Activated naive CD8-positive, alpha-beta T cell treated with anti-CD3 and anti-CD28 coated beads for 36 hours (primary cell): ENCODE results near the gene FAM50A. TPM values are rescaled to one million over a fixed set of nuclear protein-coding genes. Genes with fewer than 3 reads are reported as not detected.

Experiments used
- DNase-seq: peaks from one replicate; pipeline ENCODE4 v3.0.0; 2021
- H3K27ac Mint-ChIP-seq: one replicate; pipeline ENCODE4 v1.8.0; 2022; ENCODE audit warnings: mild to moderate bottlenecking, moderate library complexity, mixed read lengths
- H3K27me3 Mint-ChIP-seq: one replicate; pipeline ENCODE4 v1.8.0; 2022; ENCODE audit warnings: mild to moderate bottlenecking, mixed read lengths
- H3K36me3 Mint-ChIP-seq: one replicate; pipeline ENCODE4 v1.8.0; 2021; ENCODE audit warnings: mild to moderate bottlenecking, mixed read lengths
- H3K4me1 Mint-ChIP-seq: one replicate; pipeline ENCODE4 v1.8.0; 2021; ENCODE audit warnings: mixed read lengths
- H3K4me3 Mint-ChIP-seq: one replicate; pipeline ENCODE4 v1.8.0; 2022; ENCODE audit warnings: mild to moderate bottlenecking, moderate library complexity, mixed read lengths
- H3K9me3 Mint-ChIP-seq: one replicate; pipeline ENCODE4 v1.8.0; 2022; ENCODE audit warnings: mixed read lengths
- total RNA-seq, 2 experiments: library from RNA; stranded (reverse); gene quantifications; one replicate each; pipeline ENCODE4 v1.2.3, GENCODE V29; 2021

FAM50A gene
- total RNA-seq, 2 experiments from 2014 or later: 45.3 to 46.4 TPM

DNA sequence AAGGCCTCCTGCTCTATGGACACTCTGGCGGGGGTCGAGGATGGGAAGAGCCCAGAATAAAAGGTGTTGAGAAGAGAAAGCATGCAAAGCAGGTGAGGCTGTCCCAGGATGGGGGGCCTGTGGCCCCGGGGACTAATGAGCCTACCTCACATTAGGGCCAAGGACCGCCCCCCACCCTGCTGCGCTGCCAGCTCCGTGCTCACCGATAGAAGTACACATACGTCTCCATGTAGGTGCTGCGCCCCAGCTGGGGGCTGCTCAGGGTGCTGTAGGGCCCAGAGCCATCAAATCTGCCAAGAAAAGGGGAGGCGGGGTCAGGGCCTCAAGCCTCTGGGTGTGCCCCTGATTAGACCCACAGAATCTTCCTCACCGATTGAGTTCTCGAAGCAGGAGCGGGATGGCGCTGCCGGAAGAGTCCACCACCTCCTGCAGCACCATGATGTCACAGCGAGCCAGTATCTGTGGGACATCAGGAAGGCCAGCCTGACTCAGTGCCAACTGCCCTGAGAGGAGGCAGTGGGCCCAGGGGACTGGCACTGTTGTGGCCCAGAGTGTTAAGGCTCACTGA is 39.2 kb upstream of the FAM50A start:
- Mint-ChIP-seq H3K27me3 (peaks cover 1% of the 10 kb centered on the region), H3K4me3 (no peak overlapping the region), H3K36me3 (peaks cover 19% of the 10 kb centered on the region), H3K9me3 (no peaks in the 10 kb centered on the region), H3K4me1 (peaks cover 14% of the 10 kb centered on the region), H3K27ac (no peak overlapping the region)
- no peak for DNase-seq

DNA sequence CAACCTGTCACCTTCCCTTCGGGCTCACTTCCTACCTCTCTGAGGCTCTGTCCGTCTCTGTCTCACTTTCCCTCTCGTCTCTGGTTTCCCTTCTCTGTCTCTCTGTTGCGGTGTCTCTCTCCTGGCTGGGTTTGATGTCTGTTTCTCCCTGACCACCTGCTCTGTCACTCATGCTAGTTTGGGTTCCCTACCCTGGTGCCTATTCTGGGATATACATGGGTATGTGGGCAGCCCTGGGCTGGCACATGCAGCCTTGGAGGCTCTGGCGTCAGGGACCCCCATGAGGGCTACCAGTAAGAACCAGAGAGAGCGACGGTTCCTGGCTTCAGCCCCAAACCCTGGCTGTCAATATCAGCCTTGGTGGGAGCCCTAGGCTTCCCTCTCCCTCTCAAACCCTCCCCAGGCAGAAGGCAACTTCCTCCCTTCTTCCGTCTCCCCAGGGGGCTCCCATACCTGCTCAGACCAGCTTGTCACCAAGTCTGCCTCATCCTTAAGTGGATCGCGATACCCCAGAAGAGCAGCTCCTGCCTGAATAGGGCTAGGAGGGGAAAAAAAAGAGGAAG is 35.2 kb upstream of the FAM50A start:
- Mint-ChIP-seq H3K27me3 (no peaks in the 10 kb centered on the region), H3K9me3 (no peaks in the 10 kb centered on the region), H3K4me1 (peaks cover 6% of the 10 kb centered on the region), H3K4me3 (peak overlapping the region; percentile 79), H3K27ac (peak overlapping the region; percentile 67), H3K36me3 (peaks cover 5% of the 10 kb centered on the region)
- DNase-seq: no peak

DNA sequence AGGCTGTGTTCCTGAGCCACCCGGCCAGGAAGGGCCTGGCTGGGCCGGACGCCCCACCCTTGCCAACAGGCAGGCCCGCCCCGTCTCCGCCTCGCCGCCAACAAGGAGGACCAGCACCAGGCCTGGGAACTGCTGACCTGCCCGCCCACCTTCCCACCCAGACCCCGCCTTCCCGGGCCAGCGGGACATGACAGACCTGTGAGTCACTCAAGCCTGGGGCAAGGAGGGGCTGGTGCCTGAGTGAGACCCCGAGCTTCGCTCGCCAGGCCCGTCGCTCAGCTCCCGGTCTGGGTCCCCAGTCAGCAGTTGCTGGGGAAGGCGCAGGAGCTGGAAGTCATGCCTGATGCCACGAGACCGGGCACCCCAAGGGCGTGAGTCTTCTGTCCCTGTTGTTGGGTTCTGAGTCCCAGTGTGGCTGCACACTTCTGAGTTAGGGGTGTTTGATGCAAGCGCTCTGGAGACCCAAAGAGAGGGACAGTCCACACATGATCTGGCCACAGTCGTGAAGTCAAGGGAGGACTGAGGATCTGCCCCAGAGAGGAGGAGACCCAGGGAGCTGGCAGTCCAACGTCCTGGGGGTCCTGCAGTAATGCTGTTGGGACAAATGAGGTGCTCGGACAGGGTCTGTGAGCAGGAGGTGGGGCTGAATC is 34.6 kb upstream of the FAM50A start, which contains the start of gene DNASE1L1:
DNASE1L1 (minus strand) TSS at position 33 of the 650 bp plus-strand sequence. CDS start 3,686 bp downstream, outside the sequence.
- Mint-ChIP-seq H3K4me1 (peaks cover 6% of the 10 kb centered on the region), H3K27ac (peak within 1 kb of the TSS; percentile 67), H3K27me3 (no peaks in the 10 kb centered on the region), H3K36me3 (peaks cover 5% of the 10 kb centered on the region), H3K4me3 (peak within 1 kb of the TSS; percentile 79), H3K9me3 (no peaks in the 10 kb centered on the region)
- peak; percentile 48 for DNase-seq

DNA sequence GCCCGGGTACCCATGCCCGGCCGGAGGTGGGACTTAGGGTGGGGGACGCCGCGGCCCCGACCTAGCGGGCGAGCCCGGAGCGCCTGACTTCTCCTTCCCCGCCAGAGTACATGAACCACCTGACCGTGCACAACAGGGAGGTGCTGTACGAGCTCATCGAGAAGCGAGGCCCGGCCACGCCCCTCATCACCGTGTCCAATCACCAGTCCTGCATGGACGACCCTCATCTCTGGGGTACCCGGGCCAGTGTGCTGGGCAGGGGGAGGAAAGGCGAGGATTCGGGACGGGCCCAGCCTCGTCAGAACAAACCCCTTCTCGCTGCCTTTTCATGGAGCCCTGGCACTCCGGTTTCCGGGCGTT is 32.0 kb upstream of the FAM50A start:
- Mint-ChIP-seq H3K4me1 (peaks cover 6% of the 10 kb centered on the region), H3K36me3 (peaks cover 5% of the 10 kb centered on the region), H3K4me3 (peak overlapping the region; percentile 80), H3K27ac (peak overlapping the region; percentile 70), H3K9me3 (no peaks in the 10 kb centered on the region), H3K27me3 (no peaks in the 10 kb centered on the region)
- DNase-seq: peak; percentile 66

DNA sequence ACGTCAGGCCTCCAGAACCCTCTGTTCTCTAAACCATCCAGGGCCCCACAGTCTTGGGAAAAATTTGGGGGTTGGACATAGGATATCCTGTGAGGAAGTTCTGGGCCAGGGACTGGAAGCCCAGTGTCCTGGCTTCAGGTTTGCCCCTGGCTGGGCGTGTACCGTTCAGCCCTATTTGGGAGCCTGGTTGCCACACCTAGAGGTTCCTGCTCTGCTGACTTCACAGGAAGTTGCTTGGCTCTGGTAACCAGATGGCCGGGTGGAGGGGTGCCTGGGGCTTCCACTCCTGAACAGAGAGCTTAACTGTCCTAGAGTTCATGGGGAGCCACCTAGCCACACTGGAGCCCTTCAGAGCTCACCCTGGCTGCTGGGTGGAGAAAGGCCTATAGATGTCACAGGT is 31.5 kb upstream of the FAM50A start:
- Mint-ChIP-seq H3K4me3 (peak overlapping the region; percentile 80), H3K9me3 (no peaks in the 10 kb centered on the region), H3K27me3 (no peaks in the 10 kb centered on the region), H3K36me3 (peaks cover 5% of the 10 kb centered on the region), H3K4me1 (peaks cover 6% of the 10 kb centered on the region), H3K27ac (peak overlapping the region; percentile 70)
- DNase-seq: no peak

DNA sequence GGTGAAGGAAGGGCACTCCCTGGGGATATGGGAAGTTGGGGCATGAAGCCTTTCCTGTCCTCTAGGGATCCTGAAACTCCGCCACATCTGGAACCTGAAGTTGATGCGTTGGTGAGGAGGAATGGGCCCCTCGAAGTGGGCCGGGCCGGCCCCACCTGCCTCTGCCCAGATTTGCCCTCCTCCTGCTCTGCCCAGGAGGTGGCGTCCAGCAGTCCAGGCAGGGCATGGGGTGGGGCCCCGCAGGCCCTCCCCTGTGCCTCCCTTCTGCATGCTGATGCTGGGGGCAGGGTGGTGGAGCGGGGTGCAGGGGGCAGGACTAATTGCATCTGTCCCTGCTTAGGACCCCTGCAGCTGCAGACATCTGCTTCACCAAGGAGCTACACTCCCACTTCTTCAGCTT is 30.8 kb upstream of the FAM50A start:
- H3K4me3 Mint-ChIP-seq: peak overlapping the region; percentile 80
- peaks cover 5% of the 10 kb centered on the region for H3K36me3 Mint-ChIP-seq
- H3K27me3 Mint-ChIP-seq: no peaks in the 10 kb centered on the region
- peak overlapping the region; percentile 70 for H3K27ac Mint-ChIP-seq
- peaks cover 6% of the 10 kb centered on the region for H3K4me1 Mint-ChIP-seq
- H3K9me3 Mint-ChIP-seq: no peaks in the 10 kb centered on the region
- no peak for DNase-seq

DNA sequence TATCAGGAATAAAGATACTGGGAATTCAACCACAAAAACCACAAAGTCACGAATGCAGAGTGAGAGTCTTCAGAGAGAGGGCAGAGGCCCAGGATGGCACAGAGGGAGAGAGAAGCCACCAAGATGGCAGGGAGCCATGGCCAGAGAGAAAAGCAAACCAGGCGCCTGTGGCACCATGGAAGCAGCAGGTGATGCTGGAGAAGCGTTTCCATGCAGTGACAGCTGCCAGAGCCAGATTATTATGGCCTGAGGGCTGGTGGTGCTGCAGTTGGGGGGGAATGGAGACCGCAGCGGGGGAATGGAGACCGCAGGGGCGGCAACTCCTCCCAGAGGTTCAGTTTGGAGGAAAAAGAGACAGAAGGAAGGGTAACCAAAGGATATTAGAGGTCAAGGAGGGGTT is 26.8 kb upstream of the FAM50A start:
- Mint-ChIP-seq H3K4me3 (no peak overlapping the region), H3K27ac (no peak overlapping the region), H3K36me3 (no peaks in the 10 kb centered on the region), H3K4me1 (peaks cover 5% of the 10 kb centered on the region), H3K27me3 (no peaks in the 10 kb centered on the region), H3K9me3 (no peaks in the 10 kb centered on the region)
- no peak for DNase-seq

DNA sequence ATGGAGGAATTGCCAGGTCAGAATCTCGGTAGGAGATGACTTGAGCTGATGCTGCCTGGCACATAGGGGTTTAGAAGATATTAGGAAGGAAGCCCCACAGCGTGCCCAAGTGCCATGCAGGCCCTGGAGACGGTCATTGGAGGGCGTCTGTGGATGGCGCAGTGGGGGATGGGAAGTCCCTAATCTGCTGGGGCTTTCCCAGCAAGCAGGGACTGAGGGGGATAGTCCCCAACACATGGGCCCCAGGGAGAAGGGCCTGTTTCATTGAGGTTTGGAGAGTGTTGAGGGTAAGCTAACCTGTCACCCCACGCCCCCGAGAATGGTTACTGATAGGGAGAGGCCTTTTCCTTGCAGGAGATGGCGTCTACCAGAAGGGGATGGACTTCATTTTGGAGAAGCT is 24.8 kb upstream of the FAM50A start:
- Mint-ChIP-seq H3K4me1 (peaks cover 2% of the 10 kb centered on the region), H3K9me3 (no peaks in the 10 kb centered on the region), H3K27me3 (no peaks in the 10 kb centered on the region), H3K4me3 (no peak overlapping the region), H3K27ac (no peak overlapping the region), H3K36me3 (no peaks in the 10 kb centered on the region)
- DNase-seq: no peak

DNA sequence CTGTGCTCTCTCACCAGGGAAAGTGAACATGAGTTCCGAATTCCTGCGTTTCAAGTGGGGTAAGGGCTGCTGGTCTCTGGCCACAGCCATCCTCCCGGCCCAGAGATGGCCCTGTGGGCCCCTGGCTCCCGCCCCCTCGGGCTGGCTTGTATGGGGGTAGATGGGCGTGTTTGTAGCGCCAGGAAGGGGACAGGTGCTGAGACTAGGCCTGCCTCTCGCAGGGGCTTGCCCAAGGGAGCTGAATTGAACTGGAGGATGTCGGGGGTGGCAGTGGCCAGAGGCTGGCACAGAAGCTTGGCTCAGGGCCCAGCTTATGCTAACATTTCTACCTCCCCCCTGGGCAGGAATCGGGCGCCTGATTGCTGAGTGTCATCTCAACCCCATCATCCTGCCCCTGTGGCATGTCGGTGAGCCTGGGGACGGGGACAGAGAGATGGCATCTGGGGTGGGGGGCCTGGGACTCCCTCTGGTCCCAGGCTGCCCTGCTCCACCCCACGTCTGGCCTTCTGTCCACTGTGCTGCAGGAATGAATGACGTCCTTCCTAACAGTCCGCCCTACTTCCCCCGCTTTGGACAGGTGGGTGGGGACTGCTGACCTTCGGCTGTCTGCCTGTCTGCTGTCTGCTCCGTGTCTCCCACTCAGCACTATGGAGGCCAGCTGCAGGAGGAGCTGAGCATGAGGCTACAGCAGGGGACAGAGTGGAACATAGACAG is 24.1 kb upstream of the FAM50A start:
- H3K4me1 Mint-ChIP-seq: peaks cover 2% of the 10 kb centered on the region
- H3K36me3 Mint-ChIP-seq: no peaks in the 10 kb centered on the region
- no peak overlapping the region for H3K27ac Mint-ChIP-seq
- no peaks in the 10 kb centered on the region for H3K9me3 Mint-ChIP-seq
- H3K27me3 Mint-ChIP-seq: no peaks in the 10 kb centered on the region
- no peak overlapping the region for H3K4me3 Mint-ChIP-seq
- no peak for DNase-seq

DNA sequence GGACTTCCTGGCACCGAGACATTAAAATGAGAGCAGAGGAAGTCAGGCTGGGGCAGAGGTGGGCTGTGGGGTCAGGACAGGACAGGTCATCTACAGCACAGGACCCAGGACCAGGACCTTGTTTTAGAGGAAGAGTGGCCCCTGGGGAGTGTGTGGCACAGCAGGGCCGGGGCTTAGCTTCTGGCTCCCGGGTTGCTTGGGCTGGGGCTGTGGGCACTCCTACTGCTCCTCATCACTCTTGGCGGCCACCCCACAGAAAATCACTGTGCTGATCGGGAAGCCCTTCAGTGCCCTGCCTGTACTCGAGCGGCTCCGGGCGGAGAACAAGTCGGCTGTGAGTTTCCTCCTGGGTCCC is 23.6 kb upstream of the FAM50A start:
- H3K27me3 Mint-ChIP-seq: no peaks in the 10 kb centered on the region
- peaks cover 2% of the 10 kb centered on the region for H3K4me1 Mint-ChIP-seq
- no peaks in the 10 kb centered on the region for H3K9me3 Mint-ChIP-seq
- H3K36me3 Mint-ChIP-seq: no peaks in the 10 kb centered on the region
- no peak for DNase-seq
- no peak overlapping the region for H3K4me3 Mint-ChIP-seq
- H3K27ac Mint-ChIP-seq: no peak overlapping the region

DNA sequence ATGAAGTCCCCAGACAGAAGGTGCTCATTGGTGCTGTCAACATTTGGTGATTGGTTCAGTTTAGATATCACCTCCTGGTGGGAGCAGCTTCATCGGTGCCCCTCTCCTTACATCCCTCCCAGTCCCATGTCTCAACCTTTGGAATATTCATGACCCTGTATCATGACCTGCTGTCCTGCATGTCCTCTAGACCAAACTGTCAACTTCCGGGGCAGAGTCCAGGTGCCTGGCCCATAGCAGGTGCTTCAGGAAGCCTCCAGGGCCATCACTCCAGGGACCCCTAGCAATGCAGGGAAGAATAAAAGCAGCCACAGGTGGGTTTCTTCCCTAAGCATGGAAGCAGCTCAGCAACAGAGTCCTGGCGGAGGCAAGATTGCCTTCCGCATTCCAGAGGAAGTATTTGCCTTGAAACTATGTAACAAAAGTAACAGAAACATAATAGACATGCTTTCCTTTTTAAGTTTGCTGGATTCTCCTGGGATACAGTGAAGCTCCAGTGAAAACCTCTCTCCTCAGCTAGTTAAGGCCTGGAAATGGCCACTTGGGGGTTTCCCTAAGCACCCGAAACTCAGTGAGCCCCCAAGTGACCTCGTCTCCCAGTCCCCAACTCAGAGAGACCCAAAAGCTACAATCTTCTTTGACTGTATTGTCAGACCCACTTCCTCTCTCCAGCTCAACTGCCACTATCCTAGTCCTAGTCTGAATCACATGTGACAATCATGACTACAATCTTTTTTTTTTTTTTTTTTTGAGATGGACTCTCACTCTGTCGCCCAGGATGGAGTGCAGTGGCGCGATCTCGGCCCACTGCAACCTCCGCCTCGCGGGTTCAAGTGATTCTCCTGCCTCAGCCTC is 16.8 kb upstream of the FAM50A start:
- DNase-seq: no peak
- Mint-ChIP-seq H3K4me3 (peak overlapping the region; percentile 79), H3K9me3 (no peaks in the 10 kb centered on the region), H3K27ac (no peak overlapping the region), H3K27me3 (no peaks in the 10 kb centered on the region), H3K36me3 (no peaks in the 10 kb centered on the region), H3K4me1 (peaks cover 13% of the 10 kb centered on the region)

DNA sequence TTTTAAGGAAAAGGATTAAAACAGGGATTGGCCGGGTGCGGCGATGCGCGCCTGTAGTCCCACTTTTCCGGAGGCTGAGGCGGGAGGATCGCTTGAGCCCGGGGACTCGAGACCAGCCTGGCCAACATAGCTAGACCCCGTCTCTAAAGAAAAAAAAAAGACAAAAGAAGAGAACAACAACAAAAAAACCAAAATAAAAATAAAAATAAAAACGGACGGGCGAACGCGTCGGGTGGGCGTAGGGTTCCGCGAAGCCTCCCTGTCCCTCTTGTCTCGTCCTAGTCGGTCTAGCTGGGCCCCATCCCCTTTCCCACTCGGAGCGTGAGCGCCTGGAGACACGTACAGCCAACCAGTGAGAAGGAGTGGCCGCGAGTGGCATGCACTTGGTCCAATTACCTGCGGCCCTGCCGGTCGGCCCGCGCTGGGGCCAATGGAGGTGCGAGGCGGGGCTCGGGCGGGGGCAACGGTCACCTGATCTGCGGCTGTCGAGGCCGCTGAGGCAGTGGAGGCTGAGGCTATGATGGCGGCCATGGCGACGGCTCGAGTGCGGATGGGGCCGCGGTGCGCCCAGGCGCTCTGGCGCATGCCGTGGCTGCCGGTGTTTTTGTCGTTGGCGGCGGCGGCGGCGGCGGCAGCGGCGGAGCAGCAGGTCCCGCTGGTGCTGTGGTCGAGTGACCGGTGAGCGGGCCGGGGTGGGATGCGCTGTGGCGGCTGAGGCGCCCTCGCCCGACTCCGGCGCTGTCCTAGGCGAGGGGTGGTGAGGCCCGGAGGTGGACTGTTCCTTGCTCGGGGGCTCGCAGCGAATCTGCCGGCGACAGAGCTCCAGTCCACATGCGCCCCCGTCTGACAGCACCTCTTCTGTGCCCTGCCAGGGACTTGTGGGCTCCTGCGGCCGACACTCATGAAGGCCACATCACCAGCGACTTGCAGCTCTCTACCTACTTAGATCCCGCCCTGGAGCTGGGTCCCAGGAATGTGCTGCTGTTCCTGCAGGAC is 15.5 kb upstream of the FAM50A start, which contains the start of gene ATP6AP1:
ATP6AP1 (plus strand) TSS at position 502 of the 996 bp plus-strand sequence; CDS start at position 518, 16 bp downstream.
- no peaks in the 10 kb centered on the region for H3K9me3 Mint-ChIP-seq

DNA sequence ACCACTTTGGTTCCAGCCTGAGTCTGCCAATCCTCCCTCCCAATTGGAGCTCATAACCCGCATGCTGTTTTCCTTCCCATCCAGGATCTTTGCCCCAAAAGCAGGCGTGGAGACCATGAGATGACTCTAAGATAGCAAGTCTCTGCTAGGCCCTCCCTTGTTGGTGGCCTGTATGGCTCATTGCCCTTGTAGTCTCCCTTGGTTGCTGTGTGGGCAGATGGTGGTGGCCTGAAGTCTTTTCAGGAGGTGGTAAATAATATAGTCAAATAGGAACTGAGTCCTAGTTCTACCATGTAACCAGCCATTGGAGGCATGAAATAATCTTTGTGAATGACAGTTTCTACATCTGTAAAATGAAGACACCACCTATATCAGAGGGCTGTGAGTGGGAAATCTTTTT is 14.2 kb upstream of the FAM50A start:
- Mint-ChIP-seq H3K27me3 (no peaks in the 10 kb centered on the region), H3K4me3 (peak overlapping the region; percentile 79), H3K9me3 (no peaks in the 10 kb centered on the region), H3K4me1 (peaks cover 13% of the 10 kb centered on the region), H3K27ac (peak overlapping the region; percentile 39), H3K36me3 (no peaks in the 10 kb centered on the region)
- DNase-seq: no peak

More for the DNA sequence above, 15.5 kb upstream of the FAM50A start, which contains the start of gene ATP6AP1:
- Mint-ChIP-seq H3K4me1 (peaks cover 13% of the 10 kb centered on the region), H3K36me3 (no peaks in the 10 kb centered on the region), H3K4me3 (peak within 1 kb of the TSS; percentile 79), H3K27ac (peak within 1 kb of the TSS; percentile 42), H3K27me3 (no peaks in the 10 kb centered on the region)
- DNase-seq: peak; percentile 91

DNA sequence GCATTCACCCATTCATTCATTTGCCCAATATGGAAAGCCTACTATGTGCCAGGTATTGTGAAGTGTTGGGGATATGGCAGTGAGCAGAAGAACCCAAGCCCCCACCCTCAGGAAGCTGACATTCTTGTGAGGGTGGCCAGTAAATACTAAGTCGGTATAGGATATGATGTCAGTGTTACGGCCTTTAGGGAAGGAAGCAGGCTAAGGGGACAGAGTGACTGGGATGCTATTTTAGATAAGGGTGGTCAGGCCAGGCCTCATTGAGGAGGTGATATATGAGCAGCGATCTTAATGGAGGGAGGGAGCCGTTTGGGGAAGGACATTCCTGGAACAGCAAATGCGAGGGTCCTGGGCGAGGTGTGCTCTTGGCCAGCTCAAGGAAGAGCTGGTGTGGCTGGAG is 13.5 kb upstream of the FAM50A start:
- H3K4me3 Mint-ChIP-seq: no peak overlapping the region
- H3K36me3 Mint-ChIP-seq: no peaks in the 10 kb centered on the region
- DNase-seq: no peak
- no peaks in the 10 kb centered on the region for H3K9me3 Mint-ChIP-seq
- H3K27me3 Mint-ChIP-seq: no peaks in the 10 kb centered on the region
- peak overlapping the region; percentile 60 for H3K27ac Mint-ChIP-seq
- peaks cover 13% of the 10 kb centered on the region for H3K4me1 Mint-ChIP-seq
